ENCODE data around the gene ABLIM2. TPM values are rescaled to one million over a fixed set of nuclear protein-coding genes. Genes with fewer than 3 reads are reported as not detected.

Gene ABLIM2
- polyA plus RNA-seq, 2 of the 4 experiments (the other 2 are of a cell fraction) = 0.21 to 0.40 TPM

DNA sequence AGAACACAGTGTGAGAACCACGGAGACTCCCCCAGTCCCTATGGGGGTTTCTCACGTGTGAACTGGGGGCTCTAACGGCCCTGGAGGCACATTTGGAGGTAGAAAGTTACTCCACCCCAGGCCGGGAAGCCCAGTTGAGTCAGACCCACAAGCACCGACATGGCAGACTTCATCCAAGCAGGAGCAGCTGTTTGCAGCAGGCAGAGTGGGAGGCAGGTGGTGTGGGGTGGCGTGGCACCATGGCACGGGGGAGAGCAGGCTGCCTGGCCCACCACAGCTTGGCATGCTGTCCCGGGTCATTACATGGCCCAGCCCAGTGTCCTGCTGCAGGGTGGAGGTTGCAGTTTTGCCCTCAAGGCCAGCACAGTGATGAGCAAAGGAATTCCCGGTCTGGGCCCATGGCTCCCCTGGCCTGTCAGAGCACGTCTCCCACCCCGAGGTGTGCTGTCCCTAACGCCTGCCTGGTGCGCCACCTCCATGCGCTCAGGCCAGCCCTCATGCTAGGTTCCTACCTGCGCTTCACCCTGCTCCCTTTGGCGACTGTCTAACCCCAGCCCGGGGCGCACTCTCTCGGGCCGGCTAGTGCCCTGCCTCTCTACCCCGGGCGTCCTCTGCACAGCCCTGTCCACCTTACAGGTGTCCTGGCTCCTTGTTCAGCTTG is 128.4 kb downstream of the ABLIM2 start:
- CTCF ChIA-PET = interaction anchor here (1.2 to 1.4 kb wide), 2 partner anchors 14 to 959 kb away, joined by 3 to 5 read pairs; no protein-coding TSS in a partner anchor

DNA sequence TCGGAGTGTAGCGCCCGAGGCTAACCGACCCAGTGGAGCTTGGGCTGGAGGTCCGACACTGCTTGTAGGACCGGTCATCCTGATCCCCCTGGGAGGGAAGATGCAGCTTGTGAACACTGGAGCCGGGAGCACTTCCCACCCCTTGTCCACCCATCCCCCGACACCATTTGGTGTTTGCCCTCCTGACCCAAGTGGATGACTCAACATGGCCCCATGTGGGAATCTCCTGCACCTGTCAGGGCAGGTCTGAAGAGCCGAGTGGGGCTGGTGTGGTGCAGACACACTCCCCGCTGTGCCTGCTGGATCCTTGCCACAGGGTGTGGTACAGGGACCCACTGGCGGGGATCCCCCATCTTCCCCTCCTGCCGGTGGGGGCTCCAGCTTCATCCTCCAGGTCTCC is 128.9 kb downstream of the ABLIM2 start:
- DNase-seq (ENCODE audit: low read depth in 1 of 2, low spot score in 1 of 2) (no peak), ATAC-seq (no peak), FAIRE-seq (no peak)
- Histone ChIP-seq H3K4me2 (no peak overlapping the region), H3K27ac (no peak overlapping the region), H3K9me3 (no peaks in the 10 kb centered on the region), H3K4me3 (no peak overlapping the region), H3K4me1 (peaks cover 4% of the 10 kb centered on the region; the same call in 1 of the 3 replicates)
- WGBS (ENCODE audit: missing lambda C conversion rate) = 57% methylated on average over 8 of the region's 12 CpGs
- ChIA-PET CTCF (interaction anchor here (1.2 to 1.4 kb wide), 2 partner anchors 14 to 959 kb away, joined by 3 to 5 read pairs; no protein-coding TSS in a partner anchor), POLR2A (no interaction called here)
- TF ChIP-seq EHMT2 (IDR thresholded peaks at IDR 0.05; ENCODE audit: low read depth) (no peak), NPAS2 (CRISPR knock-in tag; IDR thresholded peaks at IDR 0.05; ENCODE audit: borderline replicate concordance) (no peak), TP53 (CRISPR knock-in tag; IDR thresholded peaks at IDR 0.05) (no peak), CHD2 (IDR thresholded peaks at IDR 0.05; ENCODE audit: low read length, partially characterized antibody) (no peak), MYC (IDR thresholded peaks at IDR 0.05; ENCODE audit: borderline replicate concordance, low read length) (no peak), ESRRA (IDR thresholded peaks at IDR 0.05; ENCODE audit: borderline replicate concordance, low read length) (no peak), CBX8 (IDR thresholded peaks at IDR 0.05) (no peak), POLR2A (IDR thresholded peaks at IDR 0.05; ENCODE audit: low read length) (no peak), NR3C1 (IDR thresholded peaks at IDR 0.05) (no peak), RAD21 (conservative IDR thresholded peaks at IDR 0.05 in 1 of 2, IDR thresholded peaks at IDR 0.05 in 1 of 2) (no peak), JUNB (IDR thresholded peaks at IDR 0.05) (no peak), PHF8 (IDR thresholded peaks at IDR 0.05; ENCODE audit: borderline replicate concordance, low read depth) (no peak), MAFK (IDR thresholded peaks at IDR 0.05; ENCODE audit: partially characterized antibody) (no peak)
- TF ChIP-seq, protein P1, sequence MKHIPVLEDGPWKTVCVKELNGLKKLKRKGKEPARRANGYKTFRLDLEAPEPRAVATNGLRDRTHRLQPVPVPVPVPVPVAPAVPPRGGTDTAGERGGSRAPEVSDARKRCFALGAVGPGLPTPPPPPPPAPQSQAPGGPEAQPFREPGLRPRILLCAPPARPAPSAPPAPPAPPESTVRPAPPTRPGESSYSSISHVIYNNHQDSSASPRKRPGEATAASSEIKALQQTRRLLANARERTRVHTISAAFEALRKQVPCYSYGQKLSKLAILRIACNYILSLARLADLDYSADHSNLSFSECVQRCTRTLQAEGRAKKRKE (CRISPR knock-in tag; IDR thresholded peaks at IDR 0.05; ENCODE audit: low read depth) = no peak
- TF ChIP-seq, protein P2, sequence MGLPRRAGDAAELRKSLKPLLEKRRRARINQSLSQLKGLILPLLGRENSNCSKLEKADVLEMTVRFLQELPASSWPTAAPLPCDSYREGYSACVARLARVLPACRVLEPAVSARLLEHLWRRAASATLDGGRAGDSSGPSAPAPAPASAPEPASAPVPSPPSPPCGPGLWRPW (IDR thresholded peaks at IDR 0.05) = no peak
- TF ChIP-seq, protein P3, sequence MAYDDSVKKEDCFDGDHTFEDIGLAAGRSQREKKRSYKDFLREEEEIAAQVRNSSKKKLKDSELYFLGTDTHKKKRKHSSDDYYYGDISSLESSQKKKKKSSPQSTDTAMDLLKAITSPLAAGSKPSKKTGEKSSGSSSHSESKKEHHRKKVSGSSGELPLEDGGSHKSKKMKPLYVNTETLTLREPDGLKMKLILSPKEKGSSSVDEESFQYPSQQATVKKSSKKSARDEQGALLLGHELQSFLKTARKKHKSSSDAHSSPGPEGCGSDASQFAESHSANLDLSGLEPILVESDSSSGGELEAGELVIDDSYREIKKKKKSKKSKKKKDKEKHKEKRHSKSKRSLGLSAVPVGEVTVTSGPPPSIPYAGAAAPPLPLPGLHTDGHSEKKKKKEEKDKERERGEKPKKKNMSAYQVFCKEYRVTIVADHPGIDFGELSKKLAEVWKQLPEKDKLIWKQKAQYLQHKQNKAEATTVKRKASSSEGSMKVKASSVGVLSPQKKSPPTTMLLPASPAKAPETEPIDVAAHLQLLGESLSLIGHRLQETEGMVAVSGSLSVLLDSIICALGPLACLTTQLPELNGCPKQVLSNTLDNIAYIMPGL (CRISPR knock-in tag; IDR thresholded peaks at IDR 0.05; ENCODE audit: borderline replicate concordance) = no peak

More for the DNA sequence above, 128.4 kb downstream of the ABLIM2 start:
- TF ChIP-seq CBX8 (IDR thresholded peaks at IDR 0.05) (no peak), EP300 (IDR thresholded peaks at IDR 0.05) (no peak), GATA3 (IDR thresholded peaks at IDR 0.05; ENCODE audit: borderline replicate concordance) (no peak), EHMT2 (IDR thresholded peaks at IDR 0.05; ENCODE audit: low read depth) (no peak), FOSB (CRISPR knock-in tag; IDR thresholded peaks at IDR 0.05) (no peak), RFX5 (IDR thresholded peaks at IDR 0.05) (no peak), JUN (IDR thresholded peaks at IDR 0.05) (no peak), RNF2 (IDR thresholded peaks at IDR 0.05; ENCODE audit: borderline replicate concordance, low read depth) (no peak), ESRRA (IDR thresholded peaks at IDR 0.05; ENCODE audit: borderline replicate concordance, low read length) (no peak), HOXA7 (CRISPR knock-in tag; IDR thresholded peaks at IDR 0.05) (no peak), JUNB (IDR thresholded peaks at IDR 0.05) (no peak), BHLHE40 (IDR thresholded peaks at IDR 0.05; ENCODE audit: low read depth, low read length) (no peak), EHF (CRISPR knock-in tag; IDR thresholded peaks at IDR 0.05) (no peak), HOXB13 (CRISPR knock-in tag; IDR thresholded peaks at IDR 0.05; ENCODE audit: low read depth) (no peak), HEYL (CRISPR knock-in tag; IDR thresholded peaks at IDR 0.05) (no peak)
- TF ChIP-seq, protein P4, sequence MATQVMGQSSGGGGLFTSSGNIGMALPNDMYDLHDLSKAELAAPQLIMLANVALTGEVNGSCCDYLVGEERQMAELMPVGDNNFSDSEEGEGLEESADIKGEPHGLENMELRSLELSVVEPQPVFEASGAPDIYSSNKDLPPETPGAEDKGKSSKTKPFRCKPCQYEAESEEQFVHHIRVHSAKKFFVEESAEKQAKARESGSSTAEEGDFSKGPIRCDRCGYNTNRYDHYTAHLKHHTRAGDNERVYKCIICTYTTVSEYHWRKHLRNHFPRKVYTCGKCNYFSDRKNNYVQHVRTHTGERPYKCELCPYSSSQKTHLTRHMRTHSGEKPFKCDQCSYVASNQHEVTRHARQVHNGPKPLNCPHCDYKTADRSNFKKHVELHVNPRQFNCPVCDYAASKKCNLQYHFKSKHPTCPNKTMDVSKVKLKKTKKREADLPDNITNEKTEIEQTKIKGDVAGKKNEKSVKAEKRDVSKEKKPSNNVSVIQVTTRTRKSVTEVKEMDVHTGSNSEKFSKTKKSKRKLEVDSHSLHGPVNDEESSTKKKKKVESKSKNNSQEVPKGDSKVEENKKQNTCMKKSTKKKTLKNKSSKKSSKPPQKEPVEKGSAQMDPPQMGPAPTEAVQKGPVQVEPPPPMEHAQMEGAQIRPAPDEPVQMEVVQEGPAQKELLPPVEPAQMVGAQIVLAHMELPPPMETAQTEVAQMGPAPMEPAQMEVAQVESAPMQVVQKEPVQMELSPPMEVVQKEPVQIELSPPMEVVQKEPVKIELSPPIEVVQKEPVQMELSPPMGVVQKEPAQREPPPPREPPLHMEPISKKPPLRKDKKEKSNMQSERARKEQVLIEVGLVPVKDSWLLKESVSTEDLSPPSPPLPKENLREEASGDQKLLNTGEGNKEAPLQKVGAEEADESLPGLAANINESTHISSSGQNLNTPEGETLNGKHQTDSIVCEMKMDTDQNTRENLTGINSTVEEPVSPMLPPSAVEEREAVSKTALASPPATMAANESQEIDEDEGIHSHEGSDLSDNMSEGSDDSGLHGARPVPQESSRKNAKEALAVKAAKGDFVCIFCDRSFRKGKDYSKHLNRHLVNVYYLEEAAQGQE (IDR thresholded peaks at IDR 0.05) = no peak
- TF ChIP-seq, protein P1 (CRISPR knock-in tag; IDR thresholded peaks at IDR 0.05; ENCODE audit: low read depth) = no peak
- TF ChIP-seq, protein P5, sequence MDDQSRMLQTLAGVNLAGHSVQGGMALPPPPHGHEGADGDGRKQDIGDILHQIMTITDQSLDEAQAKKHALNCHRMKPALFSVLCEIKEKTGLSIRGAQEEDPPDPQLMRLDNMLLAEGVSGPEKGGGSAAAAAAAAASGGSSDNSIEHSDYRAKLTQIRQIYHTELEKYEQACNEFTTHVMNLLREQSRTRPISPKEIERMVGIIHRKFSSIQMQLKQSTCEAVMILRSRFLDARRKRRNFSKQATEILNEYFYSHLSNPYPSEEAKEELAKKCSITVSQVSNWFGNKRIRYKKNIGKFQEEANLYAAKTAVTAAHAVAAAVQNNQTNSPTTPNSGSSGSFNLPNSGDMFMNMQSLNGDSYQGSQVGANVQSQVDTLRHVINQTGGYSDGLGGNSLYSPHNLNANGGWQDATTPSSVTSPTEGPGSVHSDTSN (IDR thresholded peaks at IDR 0.05) = no peak
- no peak for ATAC-seq
- Histone ChIP-seq H3K4me1 (peaks cover 4% of the 10 kb centered on the region; the same call in 1 of the 3 replicates), H3K4me2 (no peak overlapping the region), H3K4me3 (no peak overlapping the region), H3K9me3 (no peaks in the 10 kb centered on the region), H3K27ac (no peak overlapping the region)
- POLR2A ChIA-PET = no interaction called here
- no peak for FAIRE-seq
- no peak for DNase-seq (ENCODE audit: low read depth in 1 of 2, low spot score in 1 of 2)
- 67% methylated on average over 14 of the region's 22 CpGs for WGBS (ENCODE audit: missing lambda C conversion rate)
